GM21381 (cell line): ENCODE data around the gene LIPC.

Source experiments
- ATAC-seq: cut with Tn5 transposase; IDR thresholded peaks from one replicate; pipeline ENCODE4 v1.9.1; 2021; ENCODE audit warnings: mild to moderate bottlenecking, moderate library complexity; ENCODE audit not compliant: unreplicated experiment

The LIPC gene

GRCh38 chr15:58490888-58491473 lies 59.2 kb downstream of the LIPC start:
- no peak for ATAC-seq

- no peak for ATAC-seq
Measured at GRCh38 chr15:58491499-58492202, 59.9 kb downstream of the LIPC start.

- no peak for ATAC-seq
Measured at GRCh38 chr15:58492661-58493397, 61.0 kb downstream of the LIPC start.

GRCh38 chr15:58494567-58494966 lies 62.8 kb downstream of the LIPC start:
- no peak for ATAC-seq

- no peak for ATAC-seq
Measured at GRCh38 chr15:58495891-58496408, 64.2 kb downstream of the LIPC start.

- ATAC-seq, result no peak
Measured at GRCh38 chr15:58497046-58497785, 65.4 kb downstream of the LIPC start.

GRCh38 chr15:58498821-58499580 lies 67.2 kb downstream of the LIPC start:
- ATAC-seq, result no peak

GRCh38 chr15:58501006-58501405 lies 69.2 kb downstream of the LIPC start:
- no peak for ATAC-seq

- no peak for ATAC-seq
Measured at GRCh38 chr15:58501636-58502188, 69.9 kb downstream of the LIPC start.

- ATAC-seq, result no peak
Measured at GRCh38 chr15:58503139-58504027, 71.6 kb downstream of the LIPC start.

GRCh38 chr15:58504674-58505234 lies 73.0 kb downstream of the LIPC start:
- ATAC-seq, result no peak

GRCh38 chr15:58505581-58505980 lies 73.8 kb downstream of the LIPC start:
- ATAC-seq, result no peak

GRCh38 chr15:58506064-58506490 lies 74.3 kb downstream of the LIPC start:
- ATAC-seq, result no peak

- no peak for ATAC-seq
Measured at GRCh38 chr15:58506783-58507668, 75.2 kb downstream of the LIPC start.

GRCh38 chr15:58509556-58509955 lies 77.8 kb downstream of the LIPC start:
- no peak for ATAC-seq

- ATAC-seq, result no peak
Measured at GRCh38 chr15:58510715-58511598, 79.2 kb downstream of the LIPC start.

GRCh38 chr15:58511599-58511987 lies 79.8 kb downstream of the LIPC start:
- no peak for ATAC-seq
